OCI-M2 (cell line): ENCODE measurements around the gene UBR3.
"Not testable (repeated sequence)": the region's sequence is repeated elsewhere in the genome, so short reads cannot be mapped to it uniquely, and the experiment has no call there.

ENCODE experiments used
- DNase-seq: peaks from one replicate; lab custom pipeline; 2025; ENCODE audit not compliant: unreplicated experiment; lab: John Stamatoyannopoulos, UW

Gene UBR3

GRCh38 chr2:170095380-170095779 is 268.1 kb downstream of the UBR3 start:
- DNase-seq: no peak

- no peak for DNase-seq
Observed at GRCh38 chr2:170098626-170099312, 271.5 kb downstream of the UBR3 start.

GRCh38 chr2:170101789-170102188 is 274.5 kb downstream of the UBR3 start:
- DNase-seq: peak; percentile 66

DNA sequence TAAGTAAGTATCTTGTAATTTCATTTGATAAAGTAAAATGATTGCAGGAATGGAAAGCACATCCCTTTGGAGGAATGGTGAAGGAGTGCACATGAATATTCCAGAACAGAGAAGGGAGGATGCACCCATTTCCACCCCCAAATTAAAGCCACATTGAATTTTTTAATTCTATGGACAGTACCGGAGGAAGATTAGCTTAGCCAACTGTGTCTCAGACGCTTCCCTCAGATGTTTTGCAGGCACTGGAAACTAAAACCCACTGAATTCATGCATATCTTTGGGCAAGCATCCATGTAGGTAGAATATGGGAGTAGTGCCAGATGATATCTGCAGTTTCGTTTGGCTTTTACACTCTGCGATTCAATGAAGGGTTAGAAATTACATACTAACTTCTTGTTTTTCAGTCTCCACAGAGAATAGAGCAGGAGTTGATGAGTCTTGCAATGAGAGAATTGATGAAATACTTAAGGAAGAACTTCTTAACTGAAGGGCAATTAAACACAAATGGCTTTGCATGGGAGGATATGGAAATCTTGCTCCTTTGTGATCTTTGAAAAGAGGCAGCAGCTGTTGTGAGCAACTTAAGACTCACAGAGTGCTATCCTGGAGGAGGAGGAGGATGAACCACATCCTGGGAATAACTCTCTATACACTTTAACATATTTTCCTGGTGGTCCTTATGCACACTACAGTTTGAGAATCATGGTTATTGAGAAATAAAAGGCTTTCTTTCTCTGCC is 279.0 kb downstream of the UBR3 start:
- DNase-seq: no peak

DNA sequence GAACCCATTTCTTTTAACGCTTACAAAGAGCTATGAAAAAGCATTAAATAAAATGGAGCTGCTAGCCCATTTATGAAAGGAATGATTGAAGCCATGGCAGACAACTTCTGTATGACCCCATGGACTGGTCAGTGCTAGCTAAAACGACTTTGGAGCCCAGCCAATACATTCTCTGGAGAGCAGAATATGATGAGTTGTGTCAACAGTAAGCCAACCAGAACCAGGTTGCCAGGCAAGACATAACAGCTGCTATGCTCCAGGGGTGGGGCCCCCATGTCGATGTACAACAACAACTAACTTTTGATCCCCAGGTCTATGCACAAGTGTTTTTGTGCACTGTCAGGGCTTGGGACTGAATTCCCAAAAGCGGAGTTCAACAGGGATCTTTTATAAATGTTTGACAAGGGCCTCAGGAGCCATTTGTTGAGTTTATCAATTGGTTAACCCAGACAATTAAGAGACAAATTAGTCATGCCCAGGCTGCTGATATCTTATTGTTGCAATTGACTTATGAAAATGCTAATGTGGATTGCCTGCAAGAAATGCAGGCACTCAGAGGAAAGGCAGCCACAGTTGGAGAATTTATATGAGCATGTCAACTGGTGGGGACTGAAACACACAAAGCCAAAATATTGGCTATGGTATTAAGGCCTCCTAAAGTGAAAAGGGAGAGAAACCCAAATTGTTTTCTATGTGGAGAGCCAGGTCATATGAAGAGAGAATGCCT is 286.1 kb downstream of the UBR3 start:
- DNase-seq: no peak

GRCh38 chr2:170115501-170116229 is 288.4 kb downstream of the UBR3 start:
- DNase-seq: no peak

GRCh38 chr2:170118641-170119040 is 291.4 kb downstream of the UBR3 start:
- no peak for DNase-seq

GRCh38 chr2:170119326-170119725 is 292.1 kb downstream of the UBR3 start:
- DNase-seq: not testable (repeated sequence)

DNA sequence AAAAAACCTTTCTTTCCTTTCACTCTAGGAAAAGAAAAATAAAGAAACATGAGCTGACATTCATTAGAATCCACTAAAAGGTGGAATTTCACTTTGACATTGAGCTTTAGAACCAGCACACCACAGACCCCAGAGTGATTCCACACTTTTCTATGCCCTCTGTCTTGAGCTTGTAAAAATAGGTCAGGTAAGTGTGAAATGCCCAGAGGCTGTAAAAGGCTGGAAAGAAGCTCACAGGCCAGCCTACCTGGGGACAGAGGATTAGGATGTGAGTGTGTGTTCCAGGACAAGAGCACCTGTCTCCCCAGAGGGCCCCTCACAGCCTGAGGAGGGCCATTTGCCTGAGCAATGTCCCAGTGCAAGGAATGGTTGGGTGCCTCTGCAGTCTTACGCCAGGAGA is 294.4 kb downstream of the UBR3 start:
- DNase-seq: no peak

- DNase-seq: no peak
Observed at GRCh38 chr2:170122883-170123547, 295.8 kb downstream of the UBR3 start.

DNA sequence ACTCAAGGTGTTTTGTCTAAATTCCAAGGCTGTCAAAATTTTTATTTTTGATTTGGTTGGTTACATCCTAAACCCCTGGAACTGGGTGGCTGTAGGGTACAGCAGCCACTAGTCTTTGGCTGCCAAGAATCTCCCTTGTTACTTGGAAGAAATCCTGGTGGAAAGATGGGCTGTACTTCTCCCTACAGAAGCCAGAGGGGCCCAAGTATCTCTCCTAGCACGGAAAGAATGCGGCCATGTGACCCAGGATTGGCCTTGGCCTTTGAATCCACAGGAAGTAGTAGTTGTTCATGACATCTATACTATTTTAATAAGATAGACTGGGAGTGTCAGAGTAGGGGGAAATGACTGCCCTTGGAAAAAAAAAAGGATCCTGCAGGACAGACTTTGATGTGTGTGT is 296.3 kb downstream of the UBR3 start:
- no peak for DNase-seq

- DNase-seq: not testable (repeated sequence)
Observed at GRCh38 chr2:170126138-170126728, 299.0 kb downstream of the UBR3 start.
